Activated CD8-positive, alpha-beta memory T cell treated with anti-CD3 and anti-CD28 coated beads, Interleukin-2, amount 50 U/mL, for 24 hours (primary cell): Measurements from ENCODE around the gene TWF1.
A peak's percentile ranks its signal among the peaks of the same experiment; 100 is the strongest.
"Not testable (repeated sequence)": the region's sequence is repeated elsewhere in the genome, so short reads cannot be mapped to it uniquely, and the experiment has no call there.

ENCODE experiments used
- DNase-seq: peaks from one replicate; pipeline ENCODE4 v3.0.0-alpha.2; 2020; ENCODE audit errors: extremely low read depth

TWF1 gene

GRCh38 chr12:43805860-43806736 lies at the start of gene TWF1:
Gene TWF1 (minus strand): TSS chr12:43806317. CDS start chr12:43806245, 72 bp downstream.
- peak; percentile 63 for DNase-seq

- DNase-seq: no peak
These were observed 46.6 kb upstream of the TWF1 start for GRCh38 chr12:43852744-43853143.

- no peak for DNase-seq
These were observed 42.7 kb upstream of the TWF1 start for GRCh38 chr12:43848786-43849185.

- no peak for DNase-seq
These were observed 42.0 kb upstream of the TWF1 start for GRCh38 chr12:43848226-43848507.

GRCh38 chr12:43847425-43848225 lies 41.5 kb upstream of the TWF1 start:
- not testable (repeated sequence) for DNase-seq

- no peak for DNase-seq
These were observed 36.1 kb upstream of the TWF1 start for GRCh38 chr12:43842259-43842658.

GRCh38 chr12:43841253-43841652 lies 35.1 kb upstream of the TWF1 start:
- DNase-seq: no peak

GRCh38 chr12:43840338-43840737 lies 34.2 kb upstream of the TWF1 start:
- no peak for DNase-seq

- no peak for DNase-seq
These were observed 30.4 kb upstream of the TWF1 start for GRCh38 chr12:43836475-43836989.

GRCh38 chr12:43835656-43836474 lies 29.7 kb upstream of the TWF1 start, which contains the start of gene TMEM117:
Gene TMEM117 (plus strand): TSS chr12:43836081.
- no peak for DNase-seq

GRCh38 chr12:43835264-43835655 lies 29.1 kb upstream of the TWF1 start:
- no peak for DNase-seq

GRCh38 chr12:43832463-43833168 lies 26.5 kb upstream of the TWF1 start:
- no peak for DNase-seq

GRCh38 chr12:43827093-43827492 lies 21.0 kb upstream of the TWF1 start:
- no peak for DNase-seq

GRCh38 chr12:43826681-43827080 lies 20.6 kb upstream of the TWF1 start:
- no peak for DNase-seq

GRCh38 chr12:43824207-43824775 lies 18.2 kb upstream of the TWF1 start:
- DNase-seq: no peak

- DNase-seq: no peak
These were observed 10.1 kb upstream of the TWF1 start for GRCh38 chr12:43816168-43816567.

- DNase-seq: no peak
These were observed 9.3 kb upstream of the TWF1 start for GRCh38 chr12:43815416-43815815.

GRCh38 chr12:43812926-43813325 lies 6.8 kb upstream of the TWF1 start:
- no peak for DNase-seq

GRCh38 chr12:43812057-43812456 lies 5.9 kb upstream of the TWF1 start:
- no peak for DNase-seq

GRCh38 chr12:43807386-43807785 lies 1.3 kb upstream of the TWF1 start:
- no peak for DNase-seq

- DNase-seq: no peak
These were observed 588 bp upstream of the TWF1 start for GRCh38 chr12:43806737-43807072.
